HepG2 (cell line): ENCODE results near the gene ICAM5. TPM values are rescaled to one million over a fixed set of nuclear protein-coding genes. Genes with fewer than 3 reads are reported as not detected.
A peak's percentile ranks its signal among the peaks of the same experiment; 100 is the strongest.

Experiments used
- ATRX ChIP-seq: sonication (generic); formaldehyde crosslinking; IDR thresholded peaks from 2 replicates; pipeline ENCODE4 v1.4.0; 2020; ENCODE audit warnings: missing genetic modification reagents, borderline replicate concordance
- DMAP1 ChIP-seq: IDR thresholded peaks from 2 replicates; pipeline ENCODE4 v1.6.1; 2016
- DNMT1 ChIP-seq: sonication (generic); formaldehyde crosslinking; IDR thresholded peaks from 2 replicates; pipeline ENCODE4 v1.5.1; 2020; ENCODE audit warnings: mild to moderate bottlenecking, missing genetic modification reagents
- DRAP1 ChIP-seq: IDR thresholded peaks from 2 replicates; pipeline ENCODE4 v1.6.1; 2016; ENCODE audit warnings: missing genetic modification reagents, missing compliant biosample characterization
- HMGA1 ChIP-seq: sonication (generic); formaldehyde crosslinking; conservative IDR thresholded peaks from 2 replicates; pipeline ENCODE4 v1.4.0; 2020; ENCODE audit warnings: missing genetic modification reagents
- KDM5A ChIP-seq: fragments of 200-600 bp; sonication (generic); IDR thresholded peaks from 2 replicates; pipeline ENCODE4 v1.7.0; 2018; ENCODE audit warnings: antibody characterized with exemption, mild to moderate bottlenecking, low read length, borderline replicate concordance
- LBX2 ChIP-seq: sonication (generic); formaldehyde crosslinking; IDR thresholded peaks from 2 replicates; pipeline ENCODE4 v1.5.0; 2020; ENCODE audit warnings: missing genetic modification reagents, mild to moderate bottlenecking, borderline replicate concordance
- NFE2L1 ChIP-seq: sonication (generic); formaldehyde crosslinking; IDR thresholded peaks from 2 replicates; pipeline ENCODE4 v1.4.0; 2020; ENCODE audit warnings: missing genetic modification reagents, mild to moderate bottlenecking, borderline replicate concordance
- PHF21A ChIP-seq: sonication (generic); formaldehyde crosslinking; IDR thresholded peaks from 2 replicates; pipeline ENCODE4 v1.5.0; 2020; ENCODE audit warnings: mild to moderate bottlenecking, missing genetic modification reagents
- POLR2AphosphoS2 ChIP-seq: IDR thresholded peaks from 2 replicates; pipeline ENCODE4 v1.6.1; 2011; ENCODE audit warnings: low read depth, low read length, improper control_type of control experiment
- RBM39 ChIP-seq: fragments of 200-400 bp; formaldehyde crosslinking; IDR thresholded peaks from one replicate; pipeline ENCODE4 v1.6.1; 2018; ENCODE audit warnings: antibody characterized with exemption, mild to moderate bottlenecking, low read depth, low read length; ENCODE audit not compliant: poor library complexity, severe bottlenecking
- RFX1 ChIP-seq: fragments of 450-650 bp; IDR thresholded peaks from 2 replicates; pipeline ENCODE4 v1.6.1; 2017
- RXRA ChIP-seq: sonication (generic); formaldehyde crosslinking; IDR thresholded peaks from 2 replicates; pipeline ENCODE4 v1.5.1; 2020; ENCODE audit warnings: missing genetic modification reagents
- TRAFD1 ChIP-seq: sonication (generic); formaldehyde crosslinking; IDR thresholded peaks from 2 replicates; pipeline ENCODE4 v1.5.1; 2020; ENCODE audit warnings: missing genetic modification reagents, mild to moderate bottlenecking, borderline replicate concordance
- ZBTB39 ChIP-seq: sonication (generic); formaldehyde crosslinking; IDR thresholded peaks from 2 replicates; pipeline ENCODE4 v1.5.0; 2020; ENCODE audit warnings: missing genetic modification reagents
- ZNF143 ChIP-seq: sonication (generic); formaldehyde crosslinking; IDR thresholded peaks from 2 replicates; pipeline ENCODE4 v1.4.0; 2020; ENCODE audit warnings: missing genetic modification reagents
- ZNF326 ChIP-seq: sonication (generic); formaldehyde crosslinking; IDR thresholded peaks from 2 replicates; pipeline ENCODE4 v1.4.0; 2020; ENCODE audit warnings: missing genetic modification reagents, borderline replicate concordance
- ZNF570 ChIP-seq: sonication (generic); formaldehyde crosslinking; IDR thresholded peaks from 2 replicates; pipeline ENCODE4 v1.4.0; 2020; ENCODE audit warnings: mild to moderate bottlenecking, missing genetic modification reagents, borderline replicate concordance
- ZNF709 ChIP-seq: sonication (generic); formaldehyde crosslinking; IDR thresholded peaks from 2 replicates; pipeline ENCODE4 v1.5.0; 2020; ENCODE audit warnings: mild to moderate bottlenecking, missing genetic modification reagents
- polyA plus RNA-seq, 8 experiments: library from polyadenylated mRNA; depleted of rRNA in 3 of 8; stranded (reverse) in 7 of 8; unstranded in 1 of 8; fragments of >200 nt; fragmentation: Illumina TruSeq in 4 of 8; extraction: Trizol in 4 of 8; gene quantifications; 2 replicates each; pipeline versions ENCODE4 v1.2.1 to v1.2.3, GENCODE V29; 2011 to 2016; ENCODE audit warnings: low read depth in 4 of 8, missing spikeins in 1 of 8, mixed read lengths in 1 of 8; ENCODE audit not compliant: insufficient read depth in 1 of 8
- total RNA-seq, 5 experiments: library from RNA; depleted of rRNA; stranded (reverse); fragments of >200 nt; fragmentation: Illumina TruSeq; extraction: Trizol; gene quantifications; 2 replicates each; pipeline ENCODE4 v1.2.3, GENCODE V29; 2016; ENCODE audit warnings: low read depth in 1 of 5
- TF ChIP-seq, protein P1 (sequence below): sonication (generic); formaldehyde crosslinking; IDR thresholded peaks from 2 replicates; pipeline ENCODE4 v1.5.1; 2020; ENCODE audit warnings: mild to moderate bottlenecking, moderate library complexity, missing genetic modification reagents

ICAM5 gene
- total and polyA plus RNA-seq, 2 of the 13 experiments (the other 11 are each of a cell fraction or from before 2014, with no cell fraction given) = 0.46 to 1.6 TPM

DNA sequence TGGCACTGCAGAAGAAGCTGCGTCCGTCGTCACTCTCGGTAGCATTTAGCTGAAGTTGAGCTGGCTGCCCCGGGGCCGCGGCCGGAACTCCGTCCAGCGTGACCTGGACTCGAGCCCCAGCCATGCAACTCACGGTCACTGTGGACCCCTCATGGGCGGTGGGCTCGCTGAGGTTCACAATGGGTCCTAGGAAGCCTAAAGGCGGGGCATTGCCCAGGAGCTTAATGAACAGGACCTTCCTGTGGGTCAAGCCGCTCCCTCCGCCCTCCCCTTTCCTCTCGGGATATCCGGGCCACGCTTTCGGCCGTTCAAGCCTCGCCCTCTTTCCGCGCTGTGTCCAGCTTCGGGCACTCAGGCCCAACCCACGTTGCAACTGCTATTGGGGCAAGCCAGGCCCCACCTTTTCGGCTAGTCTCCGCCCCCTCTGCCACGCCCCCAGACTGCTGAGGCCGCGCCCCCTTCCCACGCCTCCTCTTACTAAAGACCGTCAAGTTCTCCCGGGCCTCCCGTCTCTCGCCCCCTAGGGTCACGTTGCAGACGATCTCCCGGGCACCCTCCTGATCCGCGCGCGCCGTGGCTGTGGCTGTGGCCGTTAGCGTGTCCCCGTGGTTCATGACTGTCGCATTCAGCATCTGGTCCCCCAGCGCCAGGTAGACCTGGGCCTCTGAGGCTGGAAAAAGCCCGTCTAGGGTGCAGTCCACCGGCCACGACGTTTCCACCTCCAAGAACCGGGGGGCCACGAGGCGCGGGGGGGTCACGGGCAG is 45.0 kb downstream of the ICAM5 start (continued):
- TF ChIP-seq RBM39 = peak; percentile 24
- no peak for TF ChIP-seq POLR2AphosphoS2
- TF ChIP-seq TRAFD1 (CRISPR knock-in tag) = peak; percentile 48; the same call in 1 of the 2 replicates
- peak; percentile 61; the same call in 1 of the 2 replicates for TF ChIP-seq DMAP1 (CRISPR knock-in tag)
- 0 out of 2 replicates have a peak, but pooled peaks have one; percentile 49 for TF ChIP-seq ZBTB39
- 0 out of 2 replicates have a peak, but pooled peaks have one; percentile 44 for TF ChIP-seq PHF21A
- TF ChIP-seq ZNF570 (CRISPR knock-in tag) = no peak
- TF ChIP-seq RFX1 = no peak
- TF ChIP-seq ZNF326 (CRISPR knock-in tag) = no peak
- TF ChIP-seq, protein P1, sequence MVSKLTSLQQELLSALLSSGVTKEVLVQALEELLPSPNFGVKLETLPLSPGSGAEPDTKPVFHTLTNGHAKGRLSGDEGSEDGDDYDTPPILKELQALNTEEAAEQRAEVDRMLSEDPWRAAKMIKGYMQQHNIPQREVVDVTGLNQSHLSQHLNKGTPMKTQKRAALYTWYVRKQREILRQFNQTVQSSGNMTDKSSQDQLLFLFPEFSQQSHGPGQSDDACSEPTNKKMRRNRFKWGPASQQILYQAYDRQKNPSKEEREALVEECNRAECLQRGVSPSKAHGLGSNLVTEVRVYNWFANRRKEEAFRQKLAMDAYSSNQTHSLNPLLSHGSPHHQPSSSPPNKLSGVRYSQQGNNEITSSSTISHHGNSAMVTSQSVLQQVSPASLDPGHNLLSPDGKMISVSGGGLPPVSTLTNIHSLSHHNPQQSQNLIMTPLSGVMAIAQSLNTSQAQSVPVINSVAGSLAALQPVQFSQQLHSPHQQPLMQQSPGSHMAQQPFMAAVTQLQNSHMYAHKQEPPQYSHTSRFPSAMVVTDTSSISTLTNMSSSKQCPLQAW (CRISPR knock-in tag) = peak; percentile 36; the same call in 1 of the 2 replicates
- no peak for TF ChIP-seq KDM5A
- no peak for TF ChIP-seq ZNF709
- TF ChIP-seq HMGA1 = no peak
- TF ChIP-seq DRAP1 (CRISPR knock-in tag) = peak; percentile 91
- no peak for TF ChIP-seq NFE2L1 (CRISPR knock-in tag)
- TF ChIP-seq ZNF143 (CRISPR knock-in tag) = peak; percentile 34; the same call in 1 of the 2 replicates
- no peak for TF ChIP-seq LBX2
- no peak for TF ChIP-seq RXRA (CRISPR knock-in tag)
- TF ChIP-seq DNMT1 (CRISPR knock-in tag) = no peak
- TF ChIP-seq ATRX (CRISPR knock-in tag) = no peak
